BJ (cell line): ENCODE data around the gene KIRREL1. TPM values are rescaled to one million over a fixed set of nuclear protein-coding genes. Genes with fewer than 3 reads are reported as not detected.
A peak's percentile ranks its signal among the peaks of the same experiment; 100 is the strongest.

ENCODE experiments used
- CTCF ChIA-PET: fragments of 350-600 bp; formaldehyde crosslinking; extraction: SDS; loops from one replicate; lab custom pipeline; 2021; ENCODE audit warnings: antibody characterized with exemption, inconsistent platforms; lab: Yijun Ruan, JAX
- POLR2A ChIA-PET: fragments of 300-600 bp; sonication (Branson Sonifier 250); formaldehyde crosslinking; extraction: SDS; loops from one replicate; lab custom pipeline; 2021; ENCODE audit warnings: antibody characterized with exemption; lab: Charles Lee
- DNase-seq: peaks from one replicate; pipeline ENCODE4 v3.0.0-alpha.2; 2011; ENCODE audit warnings: low read depth
- H3K27me3 ChIP-seq: 2 replicates; pipeline ENCODE4 v1.6.0; 2011; ENCODE audit warnings: low read length; ENCODE audit not compliant: control insufficient read depth, insufficient read depth
- H3K36me3 ChIP-seq: 2 replicates; pipeline ENCODE4 v1.5.1; 2011; ENCODE audit warnings: low read length; ENCODE audit not compliant: control insufficient read depth, insufficient read depth
- H3K4me3 ChIP-seq: 2 replicates; pipeline ENCODE4 v1.5.1; 2011; ENCODE audit warnings: low read depth, mild to moderate bottlenecking, control low read depth, low read length
- polyA minus RNA-seq: library from RNA; depleted of rRNA, polyadenylated mRNA; stranded (reverse); fragments of >200 nt; gene quantifications from 2 replicates; pipeline ENCODE4 v1.2.3, GENCODE V29; 2011; rRNA and poly(A)+ RNA removed
- polyA plus RNA-seq: library from polyadenylated mRNA; depleted of rRNA; stranded (reverse); fragments of >200 nt; gene quantifications from 2 replicates; pipeline ENCODE4 v1.2.3, GENCODE V29; 2011; rRNA removed
- TF ChIP-seq, protein P1 (sequence below): IDR thresholded peaks from 2 replicates; pipeline ENCODE4 v1.5.1; 2011; ENCODE audit warnings: low read depth, mild to moderate bottlenecking, control low read depth, inconsistent platforms, low read length, moderate library complexity; ENCODE audit not compliant: insufficient read depth

The KIRREL1 gene
- polyA plus RNA-seq: 51.8 and 65.1 TPM in 2 replicates
- polyA minus RNA-seq: 85.7 and 95.9 TPM in 2 replicates

DNA sequence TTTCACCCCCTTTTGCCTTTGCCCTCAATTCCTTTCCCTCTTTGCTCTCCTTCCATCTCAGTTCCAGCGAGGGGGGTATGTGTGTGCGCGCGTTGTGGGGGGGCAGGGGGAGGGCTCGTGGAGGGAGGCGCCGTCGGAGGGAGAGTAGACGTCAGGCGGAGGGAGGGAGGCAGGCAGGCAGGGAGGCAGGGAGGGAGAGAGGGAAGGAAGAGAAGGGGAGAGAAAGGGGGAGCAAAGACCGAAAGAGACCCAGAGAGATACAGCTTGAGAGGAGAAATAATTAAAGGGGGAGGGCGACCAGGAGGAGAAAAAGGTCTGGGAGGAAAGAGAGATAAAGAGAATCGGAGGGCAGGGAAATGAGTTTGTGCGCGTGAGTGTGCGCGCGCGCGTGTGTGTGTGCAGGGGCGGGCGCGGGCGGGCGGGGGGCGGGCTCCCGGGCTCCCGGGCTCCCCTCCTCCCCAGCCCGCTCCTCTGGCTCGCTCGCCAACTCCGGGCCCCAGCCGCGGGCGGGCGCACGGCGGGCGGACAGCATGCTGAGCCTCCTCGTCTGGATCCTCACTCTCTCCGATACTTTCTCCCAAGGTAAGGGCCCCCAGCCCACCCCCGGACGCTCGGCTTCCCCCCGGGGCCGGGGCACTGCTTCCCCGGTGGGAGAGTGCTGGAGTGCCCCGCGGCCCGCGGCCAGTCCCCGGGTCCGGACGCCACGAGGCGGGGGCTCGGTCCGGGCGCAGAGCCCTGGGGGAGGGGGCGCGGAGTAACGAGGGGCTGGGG, at the start of gene KIRREL1:
KIRREL1 (plus strand) TSS at position 499 of the 771 bp plus-strand sequence; CDS start at position 531, 32 bp downstream.
- 0 out of 2 replicates have a peak, but pooled peaks cover 1% of the 10 kb centered on the region for H3K27me3 ChIP-seq
- DNase-seq: no peak
- H3K36me3 ChIP-seq: no peaks in the 10 kb centered on the region
- peak within 1 kb of the TSS; percentile 68 for H3K4me3 ChIP-seq
- TF ChIP-seq, protein P1, sequence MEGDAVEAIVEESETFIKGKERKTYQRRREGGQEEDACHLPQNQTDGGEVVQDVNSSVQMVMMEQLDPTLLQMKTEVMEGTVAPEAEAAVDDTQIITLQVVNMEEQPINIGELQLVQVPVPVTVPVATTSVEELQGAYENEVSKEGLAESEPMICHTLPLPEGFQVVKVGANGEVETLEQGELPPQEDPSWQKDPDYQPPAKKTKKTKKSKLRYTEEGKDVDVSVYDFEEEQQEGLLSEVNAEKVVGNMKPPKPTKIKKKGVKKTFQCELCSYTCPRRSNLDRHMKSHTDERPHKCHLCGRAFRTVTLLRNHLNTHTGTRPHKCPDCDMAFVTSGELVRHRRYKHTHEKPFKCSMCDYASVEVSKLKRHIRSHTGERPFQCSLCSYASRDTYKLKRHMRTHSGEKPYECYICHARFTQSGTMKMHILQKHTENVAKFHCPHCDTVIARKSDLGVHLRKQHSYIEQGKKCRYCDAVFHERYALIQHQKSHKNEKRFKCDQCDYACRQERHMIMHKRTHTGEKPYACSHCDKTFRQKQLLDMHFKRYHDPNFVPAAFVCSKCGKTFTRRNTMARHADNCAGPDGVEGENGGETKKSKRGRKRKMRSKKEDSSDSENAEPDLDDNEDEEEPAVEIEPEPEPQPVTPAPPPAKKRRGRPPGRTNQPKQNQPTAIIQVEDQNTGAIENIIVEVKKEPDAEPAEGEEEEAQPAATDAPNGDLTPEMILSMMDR: no peak
- ChIA-PET CTCF (interaction anchor here (0.7 to 9.5 kb wide), 24 partner anchors 9 to 1080 kb away, joined by 3 to 272 read pairs (median 25); no protein-coding TSS in a partner anchor), POLR2A (interaction anchor here (0.5 to 1.0 kb wide), 2 partner anchors 16 to 22 kb away, joined by 3 to 4 read pairs; no protein-coding TSS in a partner anchor)

DNA sequence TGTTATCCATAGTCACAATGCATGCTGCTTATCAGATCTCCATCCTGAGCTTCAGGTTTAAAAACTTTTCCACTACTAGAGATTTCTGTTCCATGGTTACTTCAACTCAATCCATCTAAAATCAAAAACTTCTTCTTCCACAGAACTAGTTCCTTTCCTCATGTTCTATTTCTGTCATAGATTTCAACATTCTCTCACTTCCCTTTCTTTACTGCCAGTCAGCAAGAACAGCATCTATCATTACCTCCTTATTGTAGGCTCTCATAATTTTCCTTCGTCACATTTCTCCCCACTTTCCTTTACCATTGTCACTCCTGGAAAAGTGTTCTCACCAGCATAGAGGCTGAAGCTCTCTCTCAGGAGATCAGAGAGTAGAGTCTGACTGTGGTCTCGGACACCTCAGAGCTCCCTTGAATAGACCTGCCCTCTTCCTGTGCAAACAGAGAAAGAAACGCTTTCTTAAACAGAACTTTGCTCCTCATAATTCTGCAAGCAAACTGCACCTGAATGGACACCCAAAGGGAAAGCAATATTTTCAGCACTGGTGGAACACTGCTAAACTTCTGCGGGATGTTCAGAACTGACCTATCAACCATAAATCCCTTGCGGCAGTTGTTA, 48.7 kb upstream of the KIRREL1 start:
- TF ChIP-seq, protein P1: no peak
- ChIA-PET CTCF (interaction anchor here (1.5 kb wide), 1 partner anchor 171 kb away, joined by 4 read pairs; no protein-coding TSS in a partner anchor), POLR2A (no interaction called here)
- Histone ChIP-seq H3K27me3 (0 out of 2 replicates have a peak, but pooled peaks cover 4% of the 10 kb centered on the region), H3K36me3 (no peaks in the 10 kb centered on the region), H3K4me3 (no peak overlapping the region)
- DNase-seq: no peak

DNA sequence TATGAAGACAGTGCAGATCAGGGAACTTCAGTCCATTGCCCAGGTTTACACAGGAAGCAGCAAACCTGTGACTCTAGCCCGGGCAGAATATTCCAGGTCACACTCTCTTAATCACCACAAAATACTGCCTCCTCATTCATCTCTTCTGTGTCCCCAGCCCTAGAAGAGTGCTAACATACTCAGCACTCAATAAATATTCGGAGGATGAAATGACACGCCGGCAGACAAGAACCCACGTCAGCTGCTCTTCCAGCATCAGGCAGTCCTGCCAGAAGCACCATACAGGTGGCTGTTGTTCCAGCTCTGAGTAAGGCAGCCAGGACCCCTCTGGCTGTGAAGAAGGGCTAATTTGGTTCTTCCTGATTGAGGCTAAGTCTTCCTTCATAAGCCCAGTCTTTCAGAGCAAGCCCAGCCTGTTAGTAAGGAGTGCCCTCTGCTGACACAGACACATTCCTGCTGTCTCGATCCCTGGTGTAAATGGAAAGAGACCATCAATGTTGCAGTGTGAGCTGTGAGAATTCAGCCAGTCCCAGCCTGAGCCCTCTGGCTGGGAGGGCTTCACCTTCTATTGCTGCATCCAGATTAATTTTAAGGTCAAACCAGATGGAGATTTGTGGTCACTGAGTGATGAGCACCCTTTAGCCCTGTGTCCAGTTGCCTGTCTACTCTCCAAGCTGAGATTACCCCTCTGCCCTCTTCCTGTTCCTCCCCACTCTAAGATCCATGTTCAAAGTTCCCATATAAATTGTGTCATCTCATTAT, 45.0 kb upstream of the KIRREL1 start:
- no peak for DNase-seq
- Histone ChIP-seq H3K36me3 (no peaks in the 10 kb centered on the region), H3K27me3 (peaks cover 1% of the 10 kb centered on the region), H3K4me3 (no peak overlapping the region)
- TF ChIP-seq, protein P1: peak; percentile 47
- ChIA-PET CTCF (interaction anchor here (1.0 to 1.5 kb wide), 3 partner anchors 10 to 38 kb away, joined by 3 to 7 read pairs (median 4); no protein-coding TSS in a partner anchor), POLR2A (no interaction called here)

DNA sequence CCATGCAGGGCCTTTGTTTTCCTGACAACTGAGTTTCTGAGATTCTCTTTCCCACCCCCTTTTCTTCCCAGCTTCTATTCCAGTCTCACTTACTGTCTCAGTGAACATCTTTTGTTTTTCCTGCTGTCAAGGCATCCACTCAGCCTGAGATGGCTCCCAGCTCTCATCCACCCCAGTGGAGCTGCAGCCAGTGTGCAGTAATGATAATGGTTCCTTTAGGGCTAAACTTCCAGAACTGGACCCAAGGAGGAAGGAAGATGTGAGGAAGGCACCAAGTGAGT, 44.4 kb upstream of the KIRREL1 start:
- CTCF ChIA-PET: interaction anchor here (1.0 to 1.5 kb wide), 3 partner anchors 10 to 38 kb away, joined by 3 to 7 read pairs (median 4); no protein-coding TSS in a partner anchor

More for the DNA sequence above, 44.4 kb upstream of the KIRREL1 start:
- TF ChIP-seq, protein P1: no peak
- no peak for DNase-seq
- H3K36me3 ChIP-seq: no peaks in the 10 kb centered on the region
- peaks cover 1% of the 10 kb centered on the region for H3K27me3 ChIP-seq
- POLR2A ChIA-PET: no interaction called here
- no peak overlapping the region for H3K4me3 ChIP-seq
